Inflammatory macrophage treated with lipopolysaccharide for 1 hour (primary cell): Measurements from ENCODE around the gene FAM180A.

Experiments used
- DNase-seq, 2 donors: peaks; one replicate each; pipeline ENCODE4 v3.0.0-alpha.2; 2020 to 2022

FAM180A gene

GRCh38 chr7:135736586-135737305 lies 11.9 kb downstream of the FAM180A start:
- no peak for DNase-seq

- DNase-seq, result no peak
Measured at GRCh38 chr7:135734343-135734689, 14.3 kb downstream of the FAM180A start.

- no peak for DNase-seq
Measured at GRCh38 chr7:135733603-135734342, 14.8 kb downstream of the FAM180A start.

- DNase-seq, result no peak
Measured at GRCh38 chr7:135731131-135731530, 17.5 kb downstream of the FAM180A start.

GRCh38 chr7:135729230-135729629 lies 19.4 kb downstream of the FAM180A start:
- no peak for DNase-seq

GRCh38 chr7:135728136-135728669 lies 20.4 kb downstream of the FAM180A start, which contains the start of gene SLC13A4:
TSS of gene SLC13A4 (minus strand) at chr7:135728186. CDS start at chr7:135727496, 690 bp downstream.
- no peak for DNase-seq

- DNase-seq, result no peak
Measured at GRCh38 chr7:135726911-135727673, 21.5 kb downstream of the FAM180A start.

GRCh38 chr7:135726276-135726788 lies 22.3 kb downstream of the FAM180A start:
- DNase-seq, result no peak

GRCh38 chr7:135723411-135723810 lies 25.2 kb downstream of the FAM180A start:
- no peak for DNase-seq

GRCh38 chr7:135721198-135721820 lies 27.3 kb downstream of the FAM180A start:
- no peak for DNase-seq

GRCh38 chr7:135719688-135720087 lies 28.9 kb downstream of the FAM180A start:
- no peak for DNase-seq

- no peak for DNase-seq
Measured at GRCh38 chr7:135718794-135719437, 29.7 kb downstream of the FAM180A start.

- no peak for DNase-seq
Measured at GRCh38 chr7:135718219-135718618, 30.4 kb downstream of the FAM180A start.

- DNase-seq, result no peak
Measured at GRCh38 chr7:135717693-135718092, 30.9 kb downstream of the FAM180A start.

GRCh38 chr7:135716677-135717238 lies 31.9 kb downstream of the FAM180A start:
- DNase-seq, result no peak

GRCh38 chr7:135715673-135716072 lies 32.9 kb downstream of the FAM180A start:
- no peak for DNase-seq

- DNase-seq, result no peak
Measured at GRCh38 chr7:135715055-135715522, 33.5 kb downstream of the FAM180A start.

GRCh38 chr7:135714534-135715009 lies 34.0 kb downstream of the FAM180A start:
- DNase-seq, result no peak

- no peak for DNase-seq
Measured at GRCh38 chr7:135713836-135714470, 34.7 kb downstream of the FAM180A start.

- DNase-seq, result no peak
Measured at GRCh38 chr7:135712796-135713195, 35.8 kb downstream of the FAM180A start.
